Measurements from ENCODE around the gene ATP11A. TPM values are rescaled to one million over a fixed set of nuclear protein-coding genes. Genes with fewer than 3 reads are reported as not detected.
A peak's percentile ranks its signal among the peaks of the same experiment; 100 is the strongest.
"Not testable (repeated sequence)": the region's sequence is repeated elsewhere in the genome, so short reads cannot be mapped to it uniquely, and the experiment has no call there.

ATP11A gene
- total and polyA plus RNA-seq, 8 donors: 9.3 to 51.0 (median 30.5) TPM

- Histone ChIP-seq H3K27me3 (no peaks in the 10 kb centered on the region), H3K4me1 (no peaks in the 10 kb centered on the region), H3K36me3 (peaks cover 0 to 7% (median 0%) of the 10 kb centered on the region in 3 donors), H3K27ac (no peak overlapping the region), H3K9me3 (no peaks in the 10 kb centered on the region), H3K4me3 (no peak overlapping the region)
- TF ChIP-seq, protein P1, sequence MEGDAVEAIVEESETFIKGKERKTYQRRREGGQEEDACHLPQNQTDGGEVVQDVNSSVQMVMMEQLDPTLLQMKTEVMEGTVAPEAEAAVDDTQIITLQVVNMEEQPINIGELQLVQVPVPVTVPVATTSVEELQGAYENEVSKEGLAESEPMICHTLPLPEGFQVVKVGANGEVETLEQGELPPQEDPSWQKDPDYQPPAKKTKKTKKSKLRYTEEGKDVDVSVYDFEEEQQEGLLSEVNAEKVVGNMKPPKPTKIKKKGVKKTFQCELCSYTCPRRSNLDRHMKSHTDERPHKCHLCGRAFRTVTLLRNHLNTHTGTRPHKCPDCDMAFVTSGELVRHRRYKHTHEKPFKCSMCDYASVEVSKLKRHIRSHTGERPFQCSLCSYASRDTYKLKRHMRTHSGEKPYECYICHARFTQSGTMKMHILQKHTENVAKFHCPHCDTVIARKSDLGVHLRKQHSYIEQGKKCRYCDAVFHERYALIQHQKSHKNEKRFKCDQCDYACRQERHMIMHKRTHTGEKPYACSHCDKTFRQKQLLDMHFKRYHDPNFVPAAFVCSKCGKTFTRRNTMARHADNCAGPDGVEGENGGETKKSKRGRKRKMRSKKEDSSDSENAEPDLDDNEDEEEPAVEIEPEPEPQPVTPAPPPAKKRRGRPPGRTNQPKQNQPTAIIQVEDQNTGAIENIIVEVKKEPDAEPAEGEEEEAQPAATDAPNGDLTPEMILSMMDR (IDR thresholded peaks at IDR 0.05): no peak
- ATAC-seq (no peak), FAIRE-seq (no peak), DNase-seq (no peak)
- WGBS, 2 donors: 95 to 98% methylated on average over 12 of the region's 12 CpGs
- intact Hi-C loops (cut with DNase I): loop anchor here in 2 of 3 donors (5.0 to 10.0 kb wide), 2 partner anchors 237 to 244 kb away; no protein-coding TSS in a partner anchor
Measured at GRCh38 chr13:112871742-112872141, 181.9 kb downstream of the ATP11A start.

DNA sequence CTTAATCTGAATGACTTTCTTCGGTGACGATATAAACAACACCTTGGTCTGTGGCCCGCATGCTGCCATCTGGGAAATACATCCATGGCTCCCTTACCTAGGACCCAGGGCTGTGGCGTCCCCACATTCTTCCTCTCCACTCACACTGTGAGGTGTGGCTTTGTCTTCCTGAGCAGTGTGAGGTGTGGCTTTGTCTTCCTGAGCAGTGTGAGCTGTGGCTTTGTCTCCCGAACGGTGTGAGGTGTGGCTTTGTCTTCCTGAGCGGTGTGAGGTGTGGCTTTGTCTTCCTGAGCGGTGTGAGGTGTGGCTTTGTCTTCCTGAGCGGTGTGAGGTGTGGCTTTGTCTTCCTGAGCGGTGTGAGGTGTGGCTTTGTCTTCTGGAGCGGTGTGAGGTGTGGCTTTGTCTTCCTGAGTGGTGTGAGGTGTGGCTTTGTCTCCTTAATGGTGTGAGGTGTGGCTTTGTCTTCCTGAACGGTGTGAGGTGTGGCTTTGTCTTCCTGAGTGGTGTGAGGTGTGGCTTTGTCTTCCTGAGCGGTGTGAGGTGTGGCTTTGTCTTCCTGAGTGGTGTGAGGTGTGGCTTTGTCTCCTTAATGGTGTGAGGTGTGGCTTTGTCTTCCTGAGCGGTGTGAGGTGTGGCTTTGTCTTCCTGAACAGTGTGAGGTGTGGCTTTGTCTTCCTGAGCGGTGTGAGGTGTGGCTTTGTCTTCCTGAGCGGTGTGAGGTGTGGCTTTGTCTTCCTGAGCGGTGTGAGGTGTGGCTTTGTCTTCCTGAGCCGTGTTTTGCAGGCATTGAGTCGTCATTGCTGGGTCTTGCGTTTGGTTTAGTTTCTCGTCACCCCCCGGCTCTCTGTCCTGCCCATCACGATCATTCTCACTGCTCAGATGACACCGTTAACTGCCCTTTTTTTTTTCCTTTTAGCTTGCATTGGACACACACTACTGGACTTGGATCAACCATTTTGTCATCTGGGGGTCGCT is 183.1 kb downstream of the ATP11A start:
- WGBS, 2 donors: 65 to 69% methylated on average over 24 to 25 of the region's 25 CpGs
- not testable (repeated sequence) for H3K4me3 ChIP-seq, H3K36me3 ChIP-seq, DNase-seq, H3K4me1 ChIP-seq, H3K27me3 ChIP-seq, ATAC-seq, H3K9me3 ChIP-seq, H3K27ac ChIP-seq
- peak; percentile 65 for FAIRE-seq
- intact Hi-C loops (cut with DNase I): loop anchor here in 2 of 3 donors (5.0 to 10.0 kb wide), 2 partner anchors 238 to 246 kb away; no protein-coding TSS in a partner anchor

- FAIRE-seq: no peak
Measured at GRCh38 chr13:112873851-112874750, 184.3 kb downstream of the ATP11A start.

DNA sequence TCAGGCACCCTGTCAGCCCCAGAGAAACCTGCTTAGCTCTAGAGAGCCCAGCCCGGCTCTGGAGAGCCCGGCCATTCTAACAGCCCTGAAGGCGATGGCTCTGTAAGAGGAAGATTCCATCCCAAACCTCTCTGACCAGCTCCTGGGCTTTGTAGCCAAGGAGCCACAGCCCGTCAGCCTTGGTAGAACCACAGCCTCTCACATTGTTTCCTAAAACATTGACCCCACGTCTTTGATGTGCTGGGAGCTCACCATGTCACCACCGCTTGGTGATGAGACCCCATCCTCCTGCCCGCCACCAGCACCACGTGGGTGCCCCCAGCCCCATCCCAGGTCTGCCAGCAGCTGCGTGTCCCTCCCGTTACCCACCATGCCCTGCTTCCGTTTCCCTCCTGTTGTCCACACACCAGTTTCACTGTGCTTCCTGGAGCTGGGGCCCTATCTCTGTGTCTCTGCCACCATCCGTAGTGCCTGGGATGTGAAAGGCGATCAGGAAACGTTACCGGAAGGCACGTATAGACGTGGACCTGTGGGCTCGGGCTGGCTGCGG is 185.0 kb downstream of the ATP11A start:
- ATAC-seq (no peak), FAIRE-seq (no peak)

More at GRCh38 chr13:112873851-112874750, 184.3 kb downstream of the ATP11A start:
- peak; percentile 59 to 93 (median 78) for DNase-seq
- intact Hi-C loops (cut with DNase I): loop anchor here in 2 of 3 donors (5.0 to 10.0 kb wide), 2 partner anchors 239 to 247 kb away; no protein-coding TSS in a partner anchor
- H3K4me3 ChIP-seq: no peak overlapping the region
- H3K27ac ChIP-seq: no peak overlapping the region
- no peaks in the 10 kb centered on the region for H3K27me3 ChIP-seq
- H3K9me3 ChIP-seq: no peaks in the 10 kb centered on the region
- 62 to 68% methylated on average over 40 of the region's 40 CpGs for WGBS, 2 donors
- H3K4me1 ChIP-seq: no peaks in the 10 kb centered on the region
- peak; percentile 85 to 98 (median 96) for ATAC-seq
- TF ChIP-seq, protein P1 (IDR thresholded peaks at IDR 0.05): peak; percentile 87 to 93 (median 88)
- peaks cover 0 to 7% (median 0%) of the 10 kb centered on the region in 3 donors for H3K36me3 ChIP-seq

More for the DNA sequence above, 185.0 kb downstream of the ATP11A start:
- intact Hi-C loops (cut with DNase I): loop anchor here in 2 of 3 donors (5.0 to 10.0 kb wide), 2 partner anchors 240 to 248 kb away; no protein-coding TSS in a partner anchor
- Histone ChIP-seq H3K27ac (no peak overlapping the region), H3K4me3 (no peak overlapping the region), H3K9me3 (no peaks in the 10 kb centered on the region), H3K4me1 (no peaks in the 10 kb centered on the region), H3K27me3 (no peaks in the 10 kb centered on the region), H3K36me3 (peaks cover 0 to 7% (median 0%) of the 10 kb centered on the region in 3 donors)
- TF ChIP-seq, protein P1 (IDR thresholded peaks at IDR 0.05): no peak
- peak in 1 of 6 donors; percentile 32 for DNase-seq
- 68 to 69% methylated on average over 19 of the region's 19 CpGs for WGBS, 2 donors

Data from pancreas (tissue), 10 donors.